ENCODE data around the gene ROPN1L.
"Not testable (repeated sequence)": the region's sequence is repeated elsewhere in the genome, so short reads cannot be mapped to it uniquely, and the experiment has no call there.

Gene ROPN1L

DNA sequence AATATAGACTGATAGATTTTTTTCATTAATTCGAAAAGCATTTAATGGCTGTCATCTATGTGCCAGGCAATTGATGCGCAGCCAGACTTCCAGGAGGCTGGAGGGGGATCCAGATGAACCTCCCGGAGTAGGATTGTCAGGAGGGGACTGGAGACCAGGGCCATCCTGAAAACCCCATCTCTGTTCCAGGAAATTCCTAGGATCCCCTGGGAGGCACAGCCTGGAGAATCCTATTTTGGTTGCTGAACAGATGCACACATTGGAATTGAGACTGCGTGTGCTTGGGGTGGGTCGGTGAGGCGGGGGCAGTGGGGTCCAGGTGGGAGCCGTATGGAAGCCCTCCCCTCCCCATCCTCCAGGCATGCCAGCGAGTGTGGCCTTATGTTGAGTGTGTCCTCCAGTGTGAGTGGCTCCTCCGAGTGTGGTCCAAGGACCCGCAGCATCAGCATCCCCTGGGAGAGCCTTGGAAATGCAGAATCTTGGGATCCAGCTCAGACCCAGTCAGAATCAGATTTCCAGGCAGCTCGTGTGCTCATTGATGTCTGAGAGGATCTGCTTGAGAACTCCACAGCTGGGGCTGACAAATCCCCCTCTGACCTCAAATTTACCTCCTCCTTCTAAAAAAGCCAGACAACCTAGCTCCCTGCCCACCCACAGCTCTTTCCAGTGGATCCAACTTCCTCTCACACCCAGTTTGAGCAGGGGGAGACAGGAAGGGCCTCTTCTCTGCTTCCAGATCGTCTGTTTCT is 38.7 kb downstream of the ROPN1L start:
- no peak for DNase-seq (ENCODE audit: low read depth)

DNA sequence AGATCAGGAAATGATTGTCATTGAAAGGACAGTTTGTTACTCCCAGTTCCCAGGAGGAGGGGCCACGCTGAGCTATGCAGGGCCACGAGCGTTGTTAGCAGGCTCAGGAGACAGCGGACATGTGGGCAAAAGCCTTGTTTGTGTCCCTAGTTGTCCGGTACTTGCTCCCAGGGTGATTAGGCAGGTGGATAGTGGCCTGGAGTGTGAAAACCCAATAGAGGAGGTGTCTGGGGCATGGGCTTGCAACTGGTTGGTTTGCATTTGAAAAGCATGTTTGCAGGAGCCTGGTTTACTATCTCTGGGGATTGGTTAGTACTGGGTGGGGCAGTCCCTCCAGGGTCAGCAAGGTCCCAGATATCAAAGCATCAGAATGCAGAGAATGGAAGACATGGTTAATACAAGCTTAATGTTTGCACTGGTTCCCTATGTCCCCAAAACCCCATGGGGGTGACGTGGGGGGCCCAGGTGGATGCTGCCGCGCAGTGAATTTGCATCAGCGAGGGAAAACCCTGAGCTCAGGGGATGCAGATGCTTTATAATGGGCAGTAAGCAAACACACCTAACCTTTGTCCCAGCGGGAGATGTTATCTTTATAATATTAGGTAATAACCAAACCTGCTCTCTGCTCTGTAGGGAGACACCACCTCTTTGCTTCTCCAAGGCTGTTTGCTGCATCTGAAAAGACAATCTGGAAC is 39.7 kb downstream of the ROPN1L start:
- no peak for DNase-seq (ENCODE audit: low read depth)

DNA sequence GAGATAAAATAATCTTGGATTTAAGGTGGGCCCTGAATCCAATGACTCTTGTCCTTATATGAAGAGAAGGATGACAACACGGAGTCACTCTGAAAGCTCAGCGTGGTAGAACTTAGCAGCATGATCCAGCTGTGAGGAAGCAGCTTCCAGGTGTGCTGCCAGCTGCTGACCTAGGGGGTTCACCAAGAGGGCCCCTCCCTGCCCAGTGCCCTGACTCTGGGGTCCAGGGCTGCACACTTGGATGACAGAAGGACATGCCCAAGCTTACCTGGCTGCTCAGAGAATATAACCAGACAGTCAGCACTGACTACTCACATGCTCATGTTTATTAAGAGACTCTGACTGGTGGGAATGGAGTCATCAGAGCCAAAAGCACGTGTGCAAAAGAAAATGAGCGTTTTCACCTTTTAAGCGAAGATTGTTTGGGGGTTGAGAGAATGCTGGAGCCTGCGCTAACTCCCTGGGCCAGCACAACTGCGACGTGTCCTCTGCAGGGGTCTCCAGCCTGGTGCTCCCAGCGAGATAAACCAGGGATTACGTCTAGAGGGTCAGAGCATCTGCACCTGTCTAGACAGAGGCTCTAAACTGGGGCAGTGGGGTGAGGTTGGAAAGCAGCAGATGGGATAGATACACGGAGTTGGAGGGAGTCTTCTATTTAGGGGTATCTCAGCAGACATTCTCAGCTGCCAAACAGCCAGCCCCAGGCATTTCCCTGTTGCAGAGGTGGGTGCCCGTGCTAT is 41.3 kb downstream of the ROPN1L start:
- DNase-seq (ENCODE audit: low read depth): no peak

DNA sequence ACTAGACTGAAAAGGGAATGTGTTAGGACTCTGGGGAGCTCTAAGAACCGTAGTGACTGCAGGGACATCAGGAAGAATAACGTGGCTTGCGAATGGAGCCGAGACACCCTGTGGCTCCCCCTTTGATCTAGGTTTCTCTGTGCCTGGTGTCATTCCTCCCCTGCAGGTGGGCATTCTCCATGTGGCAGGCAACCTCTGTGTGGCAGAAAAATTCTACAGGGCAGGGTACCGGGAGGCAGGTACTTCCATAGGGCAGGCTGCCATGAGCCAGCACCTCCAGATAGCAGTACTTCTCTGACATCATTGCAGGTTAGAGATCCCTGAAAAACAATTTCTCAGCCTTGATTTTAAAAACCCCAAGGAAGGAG is 43.1 kb downstream of the ROPN1L start:
- no peak for DNase-seq (ENCODE audit: low read depth)

DNA sequence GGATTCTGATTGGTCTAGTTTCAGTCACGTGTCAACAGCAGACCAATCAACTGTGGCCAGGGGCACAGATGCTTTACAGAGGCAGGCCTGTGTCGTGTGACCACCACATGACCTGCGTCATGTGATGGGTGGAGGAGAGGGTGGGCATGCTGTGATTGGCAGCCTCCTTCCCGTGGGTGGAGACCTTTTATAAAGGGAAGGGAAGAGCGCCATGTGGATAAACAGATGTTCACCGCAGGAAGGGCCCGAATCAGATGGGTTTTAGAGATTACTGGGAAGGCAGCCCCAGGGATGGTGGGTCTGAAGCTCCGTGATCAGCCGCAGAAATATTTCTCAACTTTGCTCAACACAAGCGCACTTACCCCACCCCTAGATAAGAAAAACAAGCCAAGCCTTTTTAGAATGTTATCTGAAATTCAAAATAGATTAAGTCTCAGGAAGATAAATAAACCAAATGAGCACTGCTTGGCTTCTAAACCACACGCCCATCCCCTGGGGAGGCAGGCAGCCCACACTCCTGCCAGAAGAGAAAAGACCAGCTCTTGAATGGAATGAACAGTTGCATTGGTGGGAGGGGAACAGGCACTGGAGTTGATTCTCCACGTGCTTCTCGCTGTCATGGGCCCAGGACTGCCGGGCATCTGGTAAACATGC is 43.6 kb downstream of the ROPN1L start:
- no peak for DNase-seq (ENCODE audit: low read depth)

DNA sequence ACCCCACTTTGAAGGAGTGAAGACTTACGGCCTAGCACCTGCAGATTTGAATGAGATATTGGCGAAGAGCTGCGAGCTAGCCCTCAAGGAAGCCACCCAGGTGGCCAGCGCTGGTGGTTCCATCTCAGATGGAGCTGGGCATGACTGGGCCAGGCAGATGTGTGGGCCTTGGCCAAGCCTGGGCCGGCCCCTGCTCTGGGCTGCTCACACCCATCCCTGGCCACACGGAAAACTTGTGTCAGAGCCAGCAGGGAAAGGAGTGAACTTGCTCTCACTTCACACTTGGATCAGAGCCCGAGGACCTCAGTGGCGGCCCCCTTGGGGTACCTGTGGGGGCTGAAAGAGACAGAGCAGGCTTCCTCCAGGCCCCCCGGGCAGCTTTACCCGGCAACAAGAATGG is 44.2 kb downstream of the ROPN1L start:
- DNase-seq (ENCODE audit: low read depth): no peak

DNA sequence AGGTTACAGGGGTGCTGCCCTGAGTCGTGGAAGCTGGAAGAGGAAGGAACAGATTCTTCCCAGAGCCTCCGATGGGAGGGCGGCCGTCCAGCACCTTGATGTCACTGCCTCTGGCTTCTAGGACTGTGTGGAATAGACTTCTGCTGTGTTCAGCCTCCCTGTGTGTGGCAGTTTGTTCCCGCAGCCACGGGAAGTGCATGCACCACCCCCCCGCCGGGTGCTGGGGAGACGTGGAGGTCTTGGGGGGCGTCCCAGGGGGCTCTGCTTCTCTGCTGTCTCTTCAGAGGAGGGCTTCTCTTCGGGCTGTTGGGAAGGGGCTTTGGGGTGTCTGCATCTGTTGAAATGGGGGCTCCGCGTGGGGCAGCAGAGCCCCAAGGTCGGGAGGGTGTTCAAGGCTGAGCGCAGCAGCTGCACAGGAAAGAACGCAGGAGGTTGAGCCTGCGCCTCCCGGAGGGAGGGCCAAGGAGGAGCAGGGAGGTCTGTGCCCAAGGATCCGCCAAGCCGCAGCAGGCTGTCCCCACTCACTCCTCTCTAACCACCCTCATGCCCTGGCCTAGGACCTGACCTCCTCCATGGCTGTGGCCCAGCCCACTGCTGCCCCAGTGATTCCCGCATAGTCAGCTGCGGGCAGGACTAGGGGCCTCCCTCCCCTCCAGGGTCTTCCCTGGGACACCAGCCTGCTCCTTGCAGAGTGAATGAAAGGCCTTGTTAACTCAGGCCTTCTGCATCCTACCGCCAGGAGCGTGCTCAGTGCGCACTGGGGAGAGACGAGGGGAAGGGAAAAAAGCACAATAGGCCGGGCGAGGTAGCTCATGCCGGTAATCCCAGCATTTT is 45.0 kb downstream of the ROPN1L start:
- DNase-seq (ENCODE audit: low read depth): no peak

DNA sequence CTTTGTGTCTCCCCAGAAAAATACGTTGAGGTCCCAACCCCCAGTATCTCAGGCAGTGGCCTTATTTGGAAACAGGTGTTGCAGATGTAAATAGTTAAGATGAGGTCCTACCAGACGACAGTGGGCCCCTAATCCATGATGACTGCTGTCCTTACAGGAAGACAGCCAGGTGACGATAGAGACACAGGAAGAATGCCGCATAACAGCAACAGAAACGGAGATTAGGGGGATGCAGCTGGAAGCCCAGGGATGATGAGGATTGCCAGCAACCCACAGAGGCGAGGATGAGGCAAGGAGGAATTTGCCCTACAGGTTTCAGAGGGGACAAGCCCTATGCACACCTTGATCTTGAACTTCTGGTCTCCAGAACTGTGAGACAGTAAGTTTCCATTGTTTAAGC is 46.5 kb downstream of the ROPN1L start:
- no peak for DNase-seq (ENCODE audit: low read depth)

DNA sequence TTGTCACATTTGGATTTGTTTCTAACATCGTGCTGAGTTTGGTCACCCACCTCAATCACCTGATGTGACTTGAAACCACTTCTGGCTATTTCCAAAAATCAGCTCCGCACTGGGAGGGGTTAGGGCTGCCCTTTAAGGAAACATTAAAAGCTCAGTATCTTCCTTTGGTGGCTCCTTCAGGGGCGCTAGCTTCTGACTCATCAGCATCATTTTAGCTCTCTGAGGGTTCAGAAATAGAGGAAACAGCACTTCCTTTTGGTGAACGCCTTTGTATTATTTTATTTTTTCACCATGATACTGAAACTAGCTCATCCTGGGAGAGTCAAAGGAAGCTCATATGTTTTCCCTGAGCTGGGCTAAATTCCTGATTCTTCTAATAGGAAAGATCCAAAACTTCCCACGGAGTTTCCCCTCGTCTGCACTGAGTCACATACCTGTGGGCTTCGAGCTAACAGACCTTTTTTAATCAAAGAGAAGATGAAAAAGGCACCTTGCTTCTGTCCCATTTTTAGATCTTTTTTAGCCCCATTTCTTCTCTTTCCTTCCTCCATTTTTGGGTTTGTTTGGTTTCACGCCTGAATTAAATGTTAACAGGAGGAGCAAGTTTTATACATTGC is 48.2 kb downstream of the ROPN1L start:
- DNase-seq (ENCODE audit: low read depth): no peak

DNA sequence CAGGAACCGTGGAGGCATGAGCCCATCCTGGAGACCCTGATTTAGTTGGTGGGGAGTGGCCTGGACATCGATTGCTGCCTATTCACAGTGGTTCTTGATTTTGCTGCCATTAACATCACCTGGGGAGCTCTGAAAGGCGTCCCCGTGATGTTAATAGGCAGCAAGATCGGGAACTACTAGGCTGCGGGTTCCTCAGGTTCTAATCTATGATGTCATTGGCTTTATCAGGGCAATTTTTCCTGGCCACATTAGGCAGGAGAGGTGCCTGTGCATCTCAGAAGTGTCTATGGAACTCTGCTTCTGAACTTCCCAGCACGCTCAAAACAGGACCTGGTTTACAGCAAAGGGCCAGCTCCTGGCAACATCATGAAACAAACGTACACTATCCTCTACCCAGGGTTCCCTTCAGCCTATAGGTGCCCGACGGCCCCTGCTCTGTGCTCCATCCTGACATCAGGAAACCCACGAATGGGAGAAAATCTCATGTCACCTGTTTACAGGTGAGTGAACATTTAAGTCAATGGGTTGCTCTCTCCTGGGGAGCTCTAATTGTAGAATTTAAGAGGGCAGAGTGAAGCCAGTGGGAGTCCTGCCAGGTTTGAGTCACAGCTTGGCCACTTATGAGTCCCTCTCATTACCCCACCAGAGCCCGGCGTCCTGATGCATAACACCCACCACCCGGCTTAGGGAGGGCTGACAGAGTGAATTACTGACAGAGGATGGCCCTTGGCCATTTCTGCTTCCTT is 49.4 kb downstream of the ROPN1L start:
- DNase-seq (ENCODE audit: low read depth): no peak

DNA sequence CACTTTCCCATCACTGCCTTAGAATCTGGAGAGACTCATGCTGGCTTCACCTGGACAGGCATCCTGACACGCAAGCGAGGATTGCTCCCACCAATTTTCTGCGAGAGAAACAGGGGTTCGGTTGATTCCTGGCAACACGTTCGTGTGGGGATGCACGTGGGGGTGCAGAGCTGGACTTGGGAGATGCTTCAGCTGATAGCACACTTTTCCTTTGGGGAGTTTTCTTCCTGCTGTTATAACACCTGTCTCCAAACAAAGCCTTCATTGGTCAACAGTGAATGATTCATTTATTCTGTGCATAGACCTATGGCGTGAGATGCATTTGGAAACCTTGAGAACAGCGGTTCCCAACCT is 50.0 kb downstream of the ROPN1L start:
- no peak for DNase-seq (ENCODE audit: low read depth)

DNA sequence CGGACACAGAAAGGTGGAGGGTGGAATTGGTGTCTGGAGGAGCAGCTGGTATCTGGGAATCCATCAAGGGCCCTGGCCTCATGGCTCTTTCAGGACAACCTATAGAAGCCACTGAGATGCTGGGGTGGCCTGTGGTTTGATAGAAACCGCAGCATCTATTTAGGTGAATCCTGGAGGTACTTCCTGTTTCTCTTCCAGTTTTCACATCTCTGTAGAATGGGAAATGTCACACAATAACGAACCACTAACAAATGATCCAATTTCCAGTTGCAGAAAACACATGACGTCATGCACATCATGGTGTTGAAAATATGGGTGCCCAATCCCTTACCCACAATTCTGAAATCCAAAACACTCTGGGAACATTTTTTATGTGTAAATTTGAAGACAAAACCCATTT is 52.2 kb downstream of the ROPN1L start:
- DNase-seq (ENCODE audit: low read depth): no peak

DNA sequence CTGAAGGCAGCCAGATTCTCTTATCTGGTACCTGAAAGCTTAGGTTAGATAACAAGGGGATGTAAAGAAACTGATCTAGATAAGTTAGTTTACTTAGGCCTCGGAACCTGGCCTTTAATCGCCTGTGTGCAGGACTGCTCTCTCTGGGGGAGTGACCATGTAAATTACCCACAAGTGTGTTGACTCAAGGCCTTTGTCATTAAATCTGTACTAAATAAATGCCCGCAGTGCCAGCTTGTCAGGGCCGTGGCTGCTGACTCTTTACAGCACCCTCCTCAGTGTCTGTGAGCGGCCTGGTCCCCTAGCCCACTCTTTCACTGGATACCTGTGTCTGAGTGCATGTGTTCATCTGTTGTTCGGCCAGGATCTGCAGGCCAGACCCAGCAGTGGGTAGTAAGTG is 52.8 kb downstream of the ROPN1L start:
- DNase-seq (ENCODE audit: low read depth): not testable (repeated sequence)

DNA sequence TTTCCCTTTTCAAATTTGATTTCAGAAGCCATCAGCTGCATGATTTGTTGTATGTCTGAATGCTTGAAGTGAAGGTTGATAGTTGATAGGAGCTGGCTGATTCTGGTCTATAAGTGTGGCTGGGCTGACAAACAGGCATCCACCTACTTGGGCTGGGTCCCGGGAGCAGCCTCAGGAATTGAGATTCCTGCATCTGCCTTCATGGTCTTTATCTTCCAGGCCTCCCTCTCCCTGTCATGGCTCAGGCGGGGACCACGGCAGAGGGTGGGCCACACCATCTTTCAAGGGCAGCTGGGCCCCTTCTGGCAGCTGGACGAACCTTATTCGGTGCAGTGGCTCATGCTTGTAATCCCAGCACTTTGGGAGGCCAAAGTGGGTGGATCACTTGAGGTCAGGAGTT is 55.9 kb downstream of the ROPN1L start:
- no peak for DNase-seq (ENCODE audit: low read depth)

DNA sequence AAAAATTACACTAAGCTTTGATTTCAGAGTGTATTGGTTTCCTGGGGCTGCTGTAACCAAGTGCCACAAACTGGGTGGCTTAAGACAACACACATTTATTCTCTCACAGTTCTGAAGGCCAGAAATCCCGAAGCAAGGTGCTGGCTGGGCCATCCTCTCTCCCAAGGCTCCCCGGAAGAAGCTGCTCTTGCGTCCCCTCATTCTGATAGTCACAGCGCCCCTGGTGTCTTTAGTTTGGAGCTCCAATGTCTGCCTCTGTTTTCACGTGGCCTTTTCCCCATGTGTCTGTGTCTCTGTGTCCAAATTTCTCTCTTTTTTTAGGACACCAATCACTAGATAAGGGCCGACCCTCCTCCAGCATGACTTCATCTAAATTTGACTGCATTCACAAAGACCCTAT is 56.7 kb downstream of the ROPN1L start:
- DNase-seq (ENCODE audit: low read depth): no peak

DNA sequence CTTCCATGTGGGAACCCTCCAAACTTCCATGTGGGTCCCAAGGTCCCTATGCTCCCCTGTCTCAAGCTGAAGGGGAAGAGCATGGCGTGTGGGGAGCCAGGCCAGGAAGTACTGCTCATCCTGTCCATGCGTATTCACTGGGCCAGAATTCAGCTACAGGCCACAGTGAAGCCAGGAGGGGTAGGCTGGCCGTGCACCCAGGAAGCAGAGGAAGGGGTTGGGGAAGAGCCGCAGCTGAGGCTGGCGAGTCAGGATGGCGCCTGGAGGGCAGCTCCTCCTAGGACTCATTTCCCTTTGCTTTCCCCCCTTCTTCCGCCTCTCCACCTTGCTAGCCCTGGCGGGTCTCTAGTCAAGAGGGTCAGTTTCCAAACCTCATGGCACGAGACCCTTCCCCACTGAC is 57.4 kb downstream of the ROPN1L start:
- DNase-seq (ENCODE audit: low read depth): no peak

DNA sequence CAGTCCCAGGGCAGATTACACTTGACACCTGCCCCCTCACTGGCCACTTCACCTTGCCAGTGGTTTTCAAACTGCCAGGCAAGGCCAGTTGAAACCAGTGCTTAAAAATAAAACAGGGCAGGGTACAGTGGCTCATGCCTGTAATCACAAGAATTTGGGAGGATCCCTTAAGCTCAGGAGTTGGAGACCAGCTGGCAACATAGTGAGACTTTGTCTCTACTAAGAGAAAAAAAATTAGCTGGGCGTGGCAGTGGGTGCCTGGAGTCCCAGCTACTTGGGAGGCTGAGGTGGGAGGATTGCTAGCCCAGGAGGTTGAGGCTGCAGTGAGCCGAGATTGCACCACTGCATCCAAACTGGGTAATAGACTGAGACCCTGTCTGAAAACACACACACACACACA is 58.1 kb downstream of the ROPN1L start:
- no peak for DNase-seq (ENCODE audit: low read depth)

DNA sequence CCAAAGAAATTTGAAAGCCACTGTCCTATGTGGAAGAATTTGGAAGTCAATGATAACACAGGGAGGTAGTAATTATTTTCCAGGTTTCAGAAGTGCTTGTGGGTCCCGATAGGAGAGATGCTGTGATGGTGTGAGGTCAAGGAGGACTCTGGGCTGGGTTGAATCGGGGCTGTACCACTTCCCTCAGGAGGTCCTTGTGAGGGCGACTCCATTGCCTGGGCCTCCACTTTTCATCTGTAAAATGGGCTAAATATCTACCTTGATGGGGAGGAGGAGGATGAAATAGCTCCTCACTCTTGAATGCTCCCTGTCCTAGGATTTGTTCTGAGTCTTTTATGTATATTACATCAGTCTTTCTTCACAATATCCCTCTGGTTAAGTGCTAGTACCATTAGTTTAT is 59.0 kb downstream of the ROPN1L start:
- DNase-seq (ENCODE audit: low read depth): no peak

DNA sequence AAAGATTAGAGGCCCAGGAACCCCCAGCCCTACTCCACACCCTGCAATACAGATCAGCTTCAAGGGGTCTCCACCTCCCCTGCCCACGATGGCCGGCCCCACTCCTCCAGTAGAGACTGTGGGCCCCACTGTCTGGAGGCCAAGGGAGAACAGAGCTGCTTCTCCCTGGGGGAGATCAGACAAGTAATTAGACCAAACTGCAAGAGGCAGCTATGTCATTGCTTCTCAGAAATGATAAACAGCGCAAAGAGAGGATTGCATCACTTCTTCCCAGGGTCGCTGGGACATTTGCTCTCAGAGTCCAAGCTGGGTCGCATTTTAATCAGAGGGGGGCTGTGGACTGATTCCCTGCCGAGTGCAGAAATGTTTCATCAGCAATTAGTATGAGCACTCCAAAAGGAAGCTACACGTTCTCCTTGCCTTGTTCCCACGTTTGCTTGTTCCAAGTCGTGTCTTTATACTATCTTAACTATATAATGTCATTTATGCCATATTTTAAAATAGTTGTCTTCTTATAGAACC is 59.9 kb downstream of the ROPN1L start:
- DNase-seq (ENCODE audit: low read depth): no peak

DNA sequence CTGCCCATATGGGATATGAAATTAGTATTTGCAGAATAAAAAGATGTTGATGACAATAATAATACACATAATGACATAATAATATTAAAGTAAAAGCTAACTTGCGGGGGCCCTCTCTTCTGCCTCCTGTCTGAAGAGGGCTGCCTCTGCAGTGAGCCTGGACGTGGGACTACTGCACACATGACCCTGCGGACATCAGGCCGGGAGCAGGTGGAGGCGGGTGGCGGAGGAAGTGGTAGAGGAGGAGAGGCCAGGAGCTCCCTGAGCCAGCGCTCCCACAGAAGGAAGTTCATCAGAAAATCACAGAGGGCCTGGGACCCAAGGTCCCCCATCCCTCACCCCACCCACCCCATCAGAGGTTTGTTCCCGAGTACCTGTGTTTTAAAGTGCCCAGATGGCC is 60.5 kb downstream of the ROPN1L start:
- DNase-seq (ENCODE audit: low read depth): no peak

DNA sequence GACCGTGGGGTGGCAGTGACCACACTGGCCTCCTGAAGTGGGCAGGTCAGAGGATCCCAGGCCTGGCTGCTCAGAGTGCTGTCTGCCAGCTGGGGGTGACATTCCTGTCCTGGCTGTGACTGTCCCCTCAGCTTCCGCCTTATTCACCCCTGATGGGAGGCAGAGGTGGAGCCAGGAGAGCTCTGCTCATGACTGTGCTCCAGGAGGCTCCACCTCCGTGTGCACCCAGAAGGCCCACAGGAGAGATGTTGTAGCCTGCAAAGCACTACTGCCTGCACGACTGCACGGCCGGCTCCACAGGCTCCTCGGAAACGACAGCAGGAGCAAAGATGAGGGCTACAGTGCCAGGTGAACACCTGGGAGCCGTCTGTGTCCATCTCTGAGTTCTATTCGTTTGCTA is 60.9 kb downstream of the ROPN1L start:
- DNase-seq (ENCODE audit: low read depth): no peak
